Ishikawa (cell line): ENCODE measurements around the gene ALKBH5.

Source experiments
- CEBPB ChIP-seq: IDR thresholded peaks from 2 replicates; pipeline ENCODE4 v1.6.1; 2012
- CREB1 ChIP-seq: IDR thresholded peaks from 2 replicates; pipeline ENCODE4 v1.6.1; 2012; ENCODE audit warnings: low read depth
- NFIC ChIP-seq: IDR thresholded peaks from 2 replicates; pipeline ENCODE4 v1.6.1; 2012
- RAD21 ChIP-seq: IDR thresholded peaks from 2 replicates; pipeline ENCODE4 v1.6.1; 2012; ENCODE audit warnings: low read depth
- REST ChIP-seq: IDR thresholded peaks from 2 replicates; pipeline ENCODE4 v1.6.1; 2012; ENCODE audit warnings: low read depth, mild to moderate bottlenecking
- TAF1 ChIP-seq: IDR thresholded peaks from 2 replicates; pipeline ENCODE4 v1.6.1; 2012; ENCODE audit warnings: low read depth, mild to moderate bottlenecking
- YY1 ChIP-seq: IDR thresholded peaks from 2 replicates; pipeline ENCODE4 v1.6.1; 2012; ENCODE audit warnings: low read depth

- TF ChIP-seq YY1 (no peak), TAF1 (no peak), REST (no peak), NFIC (no peak), CEBPB (no peak), CREB1 (no peak), RAD21 (no peak)
These were observed 45.6 kb downstream of the ALKBH5 start for GRCh38 chr17:18229254-18229653.
